Endothelial cell of coronary artery (primary cell): ENCODE data around the gene BTBD7. TPM values are rescaled to one million over a fixed set of nuclear protein-coding genes. Genes with fewer than 3 reads are reported as not detected.

Source experiments
- total RNA-seq: library from RNA; depleted of rRNA; stranded (reverse); fragments of >200 nt; gene quantifications from 2 replicates; pipeline ENCODE4 v1.2.3, GENCODE V29; 2014

The BTBD7 gene, protein sequence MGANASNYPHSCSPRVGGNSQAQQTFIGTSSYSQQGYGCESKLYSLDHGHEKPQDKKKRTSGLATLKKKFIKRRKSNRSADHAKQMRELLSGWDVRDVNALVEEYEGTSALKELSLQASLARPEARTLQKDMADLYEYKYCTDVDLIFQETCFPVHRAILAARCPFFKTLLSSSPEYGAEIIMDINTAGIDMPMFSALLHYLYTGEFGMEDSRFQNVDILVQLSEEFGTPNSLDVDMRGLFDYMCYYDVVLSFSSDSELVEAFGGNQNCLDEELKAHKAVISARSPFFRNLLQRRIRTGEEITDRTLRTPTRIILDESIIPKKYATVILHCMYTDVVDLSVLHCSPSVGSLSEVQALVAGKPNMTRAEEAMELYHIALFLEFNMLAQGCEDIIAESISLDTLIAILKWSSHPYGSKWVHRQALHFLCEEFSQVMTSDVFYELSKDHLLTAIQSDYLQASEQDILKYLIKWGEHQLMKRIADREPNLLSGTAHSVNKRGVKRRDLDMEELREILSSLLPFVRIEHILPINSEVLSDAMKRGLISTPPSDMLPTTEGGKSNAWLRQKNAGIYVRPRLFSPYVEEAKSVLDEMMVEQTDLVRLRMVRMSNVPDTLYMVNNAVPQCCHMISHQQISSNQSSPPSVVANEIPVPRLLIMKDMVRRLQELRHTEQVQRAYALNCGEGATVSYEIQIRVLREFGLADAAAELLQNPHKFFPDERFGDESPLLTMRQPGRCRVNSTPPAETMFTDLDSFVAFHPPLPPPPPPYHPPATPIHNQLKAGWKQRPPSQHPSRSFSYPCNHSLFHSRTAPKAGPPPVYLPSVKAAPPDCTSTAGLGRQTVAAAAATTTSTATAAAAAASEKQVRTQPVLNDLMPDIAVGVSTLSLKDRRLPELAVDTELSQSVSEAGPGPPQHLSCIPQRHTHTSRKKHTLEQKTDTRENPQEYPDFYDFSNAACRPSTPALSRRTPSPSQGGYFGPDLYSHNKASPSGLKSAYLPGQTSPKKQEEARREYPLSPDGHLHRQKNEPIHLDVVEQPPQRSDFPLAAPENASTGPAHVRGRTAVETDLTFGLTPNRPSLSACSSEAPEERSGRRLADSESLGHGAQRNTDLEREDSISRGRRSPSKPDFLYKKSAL
- 25.9 and 27.3 TPM in 2 replicates for total RNA-seq

GRCh38 chr14:93332853-93333630 is at the start of gene BTBD7:
Gene BTBD7, minus strand, starts transcription at chr14:93333036. Its CDS starts 36,985 bp downstream, at chr14:93296051.

GRCh38 chr14:93346926-93347721 is 14.3 kb upstream of the BTBD7 start, which contains the start of gene COX8C:
Gene COX8C, plus strand, starts transcription at chr14:93347182. Its CDS starts 87 bp downstream, at chr14:93347269.

GRCh38 chr14:93206793-93207467 is 125.9 kb downstream of the BTBD7 start, which contains the start of the genes GON7 and UBR7:
Gene GON7, minus strand, starts transcription at chr14:93207065. Its CDS starts 28 bp downstream, at chr14:93207037.
Gene UBR7, plus strand, starts transcription at chr14:93207256. Its CDS starts 36 bp downstream, at chr14:93207292.

Other genes starting within 250 kb of the BTBD7 start
- 17.7 and 22.8 TPM in 2 replicates for gene ITPK1, start 217.1 kb downstream of the BTBD7 start, total RNA-seq
- gene MOAP1, start 148.1 kb downstream of the BTBD7 start, total RNA-seq = 13.4 and 18.0 TPM in 2 replicates
- gene LYSET, start 147.7 kb downstream of the BTBD7 start, total RNA-seq = 8.9 and 9.0 TPM in 2 replicates
- gene GON7, start 126.0 kb downstream of the BTBD7 start, total RNA-seq = 15.1 and 20.8 TPM in 2 replicates
- gene UBR7, start 125.8 kb downstream of the BTBD7 start, total RNA-seq = 35.1 and 45.1 TPM in 2 replicates
- gene COX8C, start 14.1 kb upstream of the BTBD7 start, total RNA-seq = not detected in 2 replicates
- under 0.01 TPM in 2 replicates for gene UNC79, start 97.9 kb upstream of the BTBD7 start, total RNA-seq